GM20431 (cell line): Measurements from ENCODE around the gene TMEM184C.

ENCODE experiments used
- in situ Hi-C: fragments of 300-500 bp; cut with MseI, MboI; formaldehyde crosslinking; loops from one replicate; pipeline ENCODE4 v1.15.0; 2020; ENCODE audit warnings: low sequenced_read_pairs; ENCODE audit not compliant: unreplicated experiment

TMEM184C gene

DNA sequence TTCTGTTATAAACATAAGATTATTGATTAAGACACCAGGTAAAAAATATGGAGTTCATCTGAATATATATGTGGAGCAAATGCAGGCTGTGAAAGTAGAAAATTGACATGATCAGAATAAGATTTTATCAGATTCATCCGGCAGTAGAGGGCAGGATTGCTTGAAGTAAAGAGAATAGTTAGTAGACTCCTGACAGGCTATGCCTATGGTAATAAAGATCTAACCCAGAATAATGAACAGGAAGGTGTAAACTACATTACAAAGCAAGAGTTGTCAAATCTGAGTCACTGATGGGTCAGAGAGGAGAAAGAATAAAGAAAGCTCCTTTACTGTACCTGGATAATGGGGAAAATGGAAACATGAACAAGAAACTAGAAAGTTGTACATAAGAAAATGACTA is 20.8 kb upstream of the TMEM184C start:
- in situ Hi-C loops = loop anchor here (25.0 kb wide), 1 partner anchor 434 kb away; no protein-coding TSS in a partner anchor

GRCh38 chr4:147596981-147597380 is 20.2 kb upstream of the TMEM184C start:
- in situ Hi-C loops = loop anchor here (25.0 kb wide), 1 partner anchor 435 kb away; no protein-coding TSS in a partner anchor

DNA sequence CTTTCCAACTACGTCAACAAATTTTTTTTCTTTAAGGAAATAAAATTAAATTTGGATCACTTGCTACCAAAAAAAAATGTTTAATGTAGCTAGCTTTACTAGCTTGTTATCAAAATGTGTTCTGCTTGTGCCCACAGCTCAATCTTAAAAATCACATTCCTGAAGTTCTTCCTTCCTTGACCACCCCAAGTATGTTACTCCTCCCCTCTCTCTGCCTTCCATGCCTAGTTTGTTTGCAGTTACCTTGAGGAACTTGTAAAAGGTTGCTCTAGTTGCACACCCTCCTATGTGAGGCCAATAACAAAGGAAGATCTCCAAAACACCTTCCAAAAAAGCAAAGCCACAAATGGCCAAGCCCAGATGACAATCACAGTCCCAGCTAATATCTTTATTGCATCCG is 19.6 kb upstream of the TMEM184C start:
- in situ Hi-C loops = loop anchor here (25.0 kb wide), 1 partner anchor 435 kb away; no protein-coding TSS in a partner anchor

- in situ Hi-C loops = loop anchor here (25.0 kb wide), 1 partner anchor 437 kb away; no protein-coding TSS in a partner anchor
Measured at GRCh38 chr4:147599206-147599605, 18.0 kb upstream of the TMEM184C start.

DNA sequence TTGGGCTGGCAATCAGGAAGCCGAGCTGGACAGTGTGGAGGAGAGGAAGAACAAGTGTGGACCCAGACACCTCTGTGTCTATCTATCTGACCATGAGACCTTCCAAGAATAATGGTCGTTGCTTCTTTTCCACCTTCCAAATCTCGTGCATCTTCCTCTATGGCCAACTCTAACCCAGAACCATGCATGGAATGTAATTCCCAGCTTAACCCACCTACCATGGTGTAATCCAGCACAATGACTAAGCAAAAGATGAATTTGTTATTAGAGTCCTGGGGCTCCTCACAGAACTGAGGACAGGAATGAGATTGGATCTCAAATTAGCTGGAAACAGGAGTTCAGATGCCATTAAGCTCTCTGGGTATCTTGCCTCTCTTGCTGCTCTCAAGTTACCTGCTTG is 17.4 kb upstream of the TMEM184C start:
- in situ Hi-C loops = loop anchor here (25.0 kb wide), 1 partner anchor 437 kb away; no protein-coding TSS in a partner anchor

- in situ Hi-C loops = no loop called here
Measured at GRCh38 chr4:147605499-147605898, 11.7 kb upstream of the TMEM184C start.

DNA sequence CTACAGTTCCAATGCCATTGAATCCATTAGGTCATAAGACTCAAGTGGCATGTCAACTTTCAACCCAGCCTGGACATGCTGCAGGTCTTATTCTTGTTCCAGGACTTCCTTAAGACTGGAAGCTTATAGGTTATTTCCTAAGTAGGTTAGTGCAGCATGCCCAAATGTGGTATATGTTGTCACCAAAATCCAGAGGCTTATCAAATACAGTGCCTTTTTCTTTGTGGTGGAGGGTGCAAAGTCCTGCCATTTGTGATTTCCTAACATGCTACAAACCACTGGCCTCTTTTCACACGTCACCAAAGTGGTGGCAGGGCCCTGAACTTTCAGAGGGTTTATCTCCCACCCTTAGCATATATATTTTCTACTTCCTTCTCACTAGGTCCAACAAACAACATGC is 9.7 kb upstream of the TMEM184C start:
- in situ Hi-C loops = no loop called here

DNA sequence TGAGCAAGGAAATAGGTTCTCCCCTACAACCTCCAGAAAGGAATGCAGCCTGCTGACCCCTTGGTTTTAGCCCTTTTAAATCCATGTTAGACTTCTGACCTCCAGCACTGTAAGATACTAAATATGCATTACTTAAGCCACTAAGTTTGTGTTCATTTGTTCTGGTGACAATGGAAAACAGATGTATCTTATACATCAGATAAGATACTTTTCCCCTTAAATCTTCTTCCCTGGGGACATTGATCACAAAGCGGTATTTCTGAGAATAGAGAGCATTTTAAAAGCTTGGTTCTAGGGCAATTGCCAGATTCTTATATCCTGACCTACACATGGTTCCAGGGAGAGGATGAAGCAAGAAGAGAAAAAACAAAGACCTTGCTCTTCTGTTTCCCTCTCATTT is 6.5 kb upstream of the TMEM184C start:
- in situ Hi-C loops = no loop called here

GRCh38 chr4:147616849-147617172 is 386 bp upstream of the TMEM184C start:
- in situ Hi-C loops = no loop called here

- in situ Hi-C loops = no loop called here
Measured at GRCh38 chr4:147617841-147618691, 869 bp downstream of the TMEM184C start.

- in situ Hi-C loops = no loop called here
Measured at GRCh38 chr4:147620315-147620714, 3.1 kb downstream of the TMEM184C start.

- in situ Hi-C loops = no loop called here
Measured at GRCh38 chr4:147625733-147626132, 8.5 kb downstream of the TMEM184C start.

DNA sequence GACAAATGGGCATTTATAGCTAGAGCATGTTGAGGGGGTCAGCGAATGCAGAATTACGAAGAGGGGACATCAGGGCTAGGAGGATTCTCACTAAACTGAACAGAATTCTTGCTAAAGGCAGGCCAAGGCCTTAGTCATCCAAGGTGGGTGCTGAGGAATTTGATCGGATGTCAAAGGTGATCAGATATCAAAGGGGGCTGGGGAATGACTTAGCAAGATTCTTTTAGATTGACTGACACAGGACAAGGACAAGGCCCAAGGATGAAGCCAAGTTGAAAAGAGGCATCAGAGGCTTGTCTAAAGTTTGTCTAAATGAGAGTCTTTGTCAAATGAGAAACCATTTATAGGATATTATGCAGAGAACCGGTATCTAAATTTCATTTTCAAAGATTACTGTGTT is 9.7 kb downstream of the TMEM184C start:
- in situ Hi-C loops = no loop called here

- in situ Hi-C loops = no loop called here
Measured at GRCh38 chr4:147628415-147628814, 11.2 kb downstream of the TMEM184C start.

- in situ Hi-C loops = no loop called here
Measured at GRCh38 chr4:147629783-147630730, 12.9 kb downstream of the TMEM184C start.

- in situ Hi-C loops = no loop called here
Measured at GRCh38 chr4:147633113-147633512, 15.9 kb downstream of the TMEM184C start.

GRCh38 chr4:147633643-147634042 is 16.4 kb downstream of the TMEM184C start:
- in situ Hi-C loops = no loop called here

DNA sequence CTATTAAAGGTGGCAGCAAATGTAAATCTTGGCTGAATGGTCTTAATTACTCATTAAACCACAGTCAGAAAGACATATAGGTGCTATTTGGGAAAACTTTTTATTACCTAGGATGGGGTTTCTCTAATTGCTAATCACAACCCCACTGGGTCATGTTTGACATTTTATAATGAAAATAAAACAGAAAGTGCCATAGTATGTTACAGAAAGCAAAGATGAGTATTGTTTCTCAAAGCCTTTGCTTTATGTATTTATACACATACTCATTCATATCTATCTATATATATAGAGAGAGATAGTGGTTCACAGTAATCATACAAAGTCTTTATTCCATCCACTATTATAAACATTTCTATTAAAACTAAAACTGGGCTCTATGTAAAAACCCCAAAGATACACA is 18.2 kb downstream of the TMEM184C start:
- in situ Hi-C loops = no loop called here

GRCh38 chr4:147638365-147638764 is 21.2 kb downstream of the TMEM184C start:
- in situ Hi-C loops = no loop called here

DNA sequence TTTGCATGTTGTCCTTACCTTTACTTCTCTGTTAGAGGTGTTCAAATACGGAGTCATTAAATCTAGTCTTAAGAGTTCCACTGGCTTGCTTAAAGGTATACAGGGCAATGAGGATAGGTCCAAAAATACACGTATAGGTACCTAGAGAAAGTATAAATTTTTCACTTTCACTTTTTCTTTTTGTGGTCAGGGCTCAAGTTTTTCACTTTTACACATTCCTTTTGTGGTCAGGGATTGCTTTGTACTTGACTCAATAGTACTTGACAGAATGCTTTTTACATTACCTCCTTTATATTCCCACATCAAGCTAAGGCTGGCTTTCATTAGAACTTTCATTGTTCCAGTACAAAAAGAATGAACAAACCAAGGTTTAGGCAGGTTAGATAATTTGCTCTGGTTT is 21.7 kb downstream of the TMEM184C start:
- in situ Hi-C loops = no loop called here

DNA sequence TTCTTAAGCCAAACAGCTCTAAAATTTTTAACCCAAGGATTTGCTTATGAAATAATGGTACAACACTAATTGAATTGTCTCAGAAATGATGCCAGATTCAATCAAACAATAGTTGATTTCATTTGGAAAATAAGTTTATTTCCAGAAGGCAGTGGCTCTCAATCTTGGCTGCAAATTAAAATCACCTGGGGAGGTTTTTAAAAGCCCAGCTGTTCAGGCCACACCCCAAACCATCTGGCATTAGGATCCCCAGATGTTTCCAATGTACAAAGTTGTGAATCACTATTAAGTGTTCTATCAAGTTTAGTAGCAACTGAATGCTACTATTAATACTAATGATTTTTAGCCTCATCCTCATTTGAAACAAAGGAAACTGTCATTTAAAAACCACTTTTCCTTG is 22.2 kb downstream of the TMEM184C start:
- in situ Hi-C loops = no loop called here
